H1 (cell line): ENCODE measurements around the gene MYOCD. TPM values are rescaled to one million over a fixed set of nuclear protein-coding genes. Genes with fewer than 3 reads are reported as not detected.

Experiments used
- CTCF ChIA-PET: fragments of 300-600 bp; sonication (Branson Sonifier 250); formaldehyde crosslinking; loops from one replicate; lab custom pipeline; 2021; ENCODE audit not compliant: partially characterized antibody; lab: Charles Lee
- POLR2A ChIA-PET: fragments of 300-600 bp; sonication (Branson Sonifier 250); formaldehyde crosslinking; loops from one replicate; lab custom pipeline; 2021; ENCODE audit warnings: inconsistent platforms; ENCODE audit not compliant: partially characterized antibody; lab: Charles Lee
- DNase-seq, 2 experiments: peaks; one replicate each; pipeline versions ENCODE4 v3.0.0 to v3.0.0-alpha.2; 2010 to 2022; ENCODE audit warnings: low spot score in 2 of 2, low read depth in 1 of 2, mixed read lengths in 1 of 2
- FAIRE-seq: peaks from 2 replicates; lab custom pipeline; 2011; peaks lifted over from hg19 to GRCh38; lab: Jason Lieb, UNC
- H2AFZ ChIP-seq: 2 replicates; pipeline ENCODE4 v1.8.1; 2012; ENCODE audit warnings: low read length, inconsistent platforms
- H2AK5ac ChIP-seq: 2 replicates; pipeline ENCODE4 v1.6.1; 2013; ENCODE audit warnings: low read depth, low read length
- H2BK120ac ChIP-seq: replicated peaks from 2 replicates; pipeline ENCODE3; 2013; ENCODE audit warnings: low read depth, low read length, inconsistent platforms
- H2BK12ac ChIP-seq: 2 replicates; pipeline ENCODE4 v1.6.1; 2013; ENCODE audit warnings: low read depth, low read length
- H2BK15ac ChIP-seq: 2 replicates; pipeline ENCODE4 v1.6.1; 2013; ENCODE audit warnings: low read length
- H2BK20ac ChIP-seq: 2 replicates; pipeline ENCODE4 v1.6.1; 2013; ENCODE audit warnings: low read length
- H2BK5ac ChIP-seq: 2 replicates; pipeline ENCODE4 v1.6.1; 2013; ENCODE audit warnings: low read depth, low read length
- H3K14ac ChIP-seq: 2 replicates; pipeline ENCODE4 v1.6.1; 2013; ENCODE audit warnings: inconsistent platforms; ENCODE audit not compliant: insufficient read length
- H3K18ac ChIP-seq: 2 replicates; pipeline ENCODE4 v1.6.1; 2013; ENCODE audit warnings: low read length; ENCODE audit errors: extremely low read depth
- H3K23ac ChIP-seq: 2 replicates; pipeline ENCODE4 v1.6.1; 2013; ENCODE audit warnings: inconsistent platforms; ENCODE audit not compliant: insufficient read length
- H3K23me2 ChIP-seq: 2 replicates; pipeline ENCODE4 v1.6.1; 2013; ENCODE audit warnings: low read depth, low read length
- H3K27ac ChIP-seq: 2 replicates; pipeline ENCODE4 v1.6.1; 2011; ENCODE audit warnings: low read depth, low read length, inconsistent platforms
- H3K27me3 ChIP-seq, 4 experiments: replicated peaks in 1 of 4; 1 replicate in 1 of 4; 2 replicates in 3 of 4; pipeline versions ENCODE4 v1.6.1 to v1.8.1; 2011 to 2013; ENCODE audit warnings: low read length in 3 of 4, mild to moderate bottlenecking in 3 of 4, inconsistent platforms in 2 of 4, mixed read lengths in 2 of 4, moderate library complexity in 1 of 4; ENCODE audit not compliant: control insufficient read depth in 3 of 4, insufficient read depth in 3 of 4; ENCODE audit errors: extremely low read depth in 1 of 4
- H3K36me3 ChIP-seq, 4 experiments: 2 replicates each; pipeline versions ENCODE4 v1.6.1 to v1.8.1; 2011 to 2013; ENCODE audit warnings: mild to moderate bottlenecking in 4 of 4, low read length in 3 of 4, moderate library complexity in 2 of 4, control low read depth in 1 of 4, inconsistent platforms in 1 of 4; ENCODE audit not compliant: insufficient read depth in 4 of 4, control insufficient read depth in 2 of 4
- H3K4ac ChIP-seq: replicated peaks from 2 replicates; pipeline ENCODE3; 2013; ENCODE audit warnings: low read length, low read depth, mixed read lengths, inconsistent platforms; ENCODE audit not compliant: insufficient read length
- H3K4me1 ChIP-seq, 4 experiments: replicated peaks in 1 of 4; 1 replicate in 1 of 4; 2 replicates in 3 of 4; pipeline versions ENCODE4 v1.6.1 to v1.8.1; 2011 to 2013; ENCODE audit warnings: low read length in 3 of 4, inconsistent platforms in 2 of 4, mixed read lengths in 1 of 4; ENCODE audit not compliant: insufficient read depth in 4 of 4, control insufficient read depth in 3 of 4
- H3K4me2 ChIP-seq, 2 experiments: 2 replicates each; pipeline versions ENCODE4 v1.6.1 to v1.8.1; 2011 to 2013; ENCODE audit warnings: low read depth in 2 of 2, low read length in 2 of 2, control low read depth in 1 of 2, inconsistent platforms in 1 of 2, mild to moderate bottlenecking in 1 of 2; ENCODE audit not compliant: insufficient read depth in 1 of 2
- H3K4me3 ChIP-seq, 4 experiments: fragments of 200-600, 300-600 bp in 1 of 4; sonication (generic), shearing (Covaris generic), sonication (Bioruptor Twin) in 1 of 4; 2 replicates each; pipeline versions ENCODE4 v1.5.1 to v1.8.1; 2011 to 2016; ENCODE audit warnings: low read length in 4 of 4, low read depth in 3 of 4, control low read depth in 2 of 4, inconsistent platforms in 2 of 4, mild to moderate bottlenecking in 2 of 4, mixed read lengths in 1 of 4, moderate library complexity in 1 of 4; ENCODE audit not compliant: insufficient read depth in 2 of 4; ENCODE audit errors: extremely low read depth in 1 of 4
- H3K56ac ChIP-seq: replicated peaks from 2 replicates; pipeline ENCODE3; 2013; ENCODE audit warnings: low read depth, mild to moderate bottlenecking, mixed read lengths, low read length, inconsistent platforms; ENCODE audit not compliant: insufficient read length
- H3K79me1 ChIP-seq: 2 replicates; pipeline ENCODE4 v1.6.1; 2013; ENCODE audit warnings: low read depth, low read length, control low read depth
- H3K79me2 ChIP-seq, 2 experiments: 2 replicates each; pipeline versions ENCODE4 v1.6.1 to v1.8.1; 2012 to 2013; ENCODE audit warnings: low read length in 2 of 2, mild to moderate bottlenecking in 2 of 2, inconsistent platforms in 1 of 2; ENCODE audit not compliant: insufficient read depth in 2 of 2, control insufficient read depth in 1 of 2
- H3K9ac ChIP-seq, 4 experiments: replicated peaks in 1 of 4; 1 replicate in 1 of 4; 2 replicates in 3 of 4; pipeline versions ENCODE4 v1.6.1 to v1.8.1; 2011 to 2013; ENCODE audit warnings: low read depth in 3 of 4, low read length in 3 of 4, control low read depth in 2 of 4, mild to moderate bottlenecking in 2 of 4, moderate library complexity in 2 of 4, inconsistent platforms in 1 of 4; ENCODE audit errors: extremely low read depth in 1 of 4
- H3K9me3 ChIP-seq, 2 experiments: 2 replicates each; pipeline versions ENCODE4 v1.6.1 to v1.8.1; 2012 to 2013; ENCODE audit warnings: mild to moderate bottlenecking in 2 of 2, moderate library complexity in 2 of 2, control low read depth in 1 of 2, inconsistent platforms in 1 of 2, low read depth in 1 of 2, low read length in 1 of 2, mixed read lengths in 1 of 2; ENCODE audit not compliant: insufficient read depth in 2 of 2
- H4K20me1 ChIP-seq, 2 experiments: replicated peaks in 1 of 2; 2 replicates each; pipeline versions ENCODE3 to v1.8.1; 2011 to 2013; ENCODE audit warnings: inconsistent platforms in 2 of 2, low read length in 2 of 2, mild to moderate bottlenecking in 1 of 2; ENCODE audit not compliant: insufficient read depth in 2 of 2, control insufficient read depth in 1 of 2
- H4K5ac ChIP-seq: 2 replicates; pipeline ENCODE4 v1.6.1; 2013; ENCODE audit warnings: low read length, low read depth, mixed read lengths, inconsistent platforms; ENCODE audit not compliant: insufficient read length
- H4K8ac ChIP-seq: 2 replicates; pipeline ENCODE4 v1.8.0; 2013; ENCODE audit warnings: mild to moderate bottlenecking, moderate library complexity, low read length, inconsistent platforms; ENCODE audit not compliant: insufficient read depth; ENCODE audit errors: extremely low read depth
- H4K91ac ChIP-seq: replicated peaks from 2 replicates; pipeline ENCODE3; 2013; ENCODE audit warnings: low read length, mixed read lengths, inconsistent platforms; ENCODE audit not compliant: insufficient read length
- CBX8 ChIP-seq: fragments of 300-800, 300-1000 bp; sonication (generic); IDR thresholded peaks from 2 replicates; pipeline ENCODE4 v1.7.1; 2016; ENCODE audit warnings: low read depth, low read length, borderline replicate concordance
- FOSL1 ChIP-seq: IDR thresholded peaks from 2 replicates; pipeline ENCODE4 v1.6.1; 2011; ENCODE audit warnings: mild to moderate bottlenecking, low read depth, low read length, moderate library complexity; ENCODE audit not compliant: insufficient read depth
- GABPA ChIP-seq: IDR thresholded peaks from 2 replicates; pipeline ENCODE4 v1.6.1; 2011; ENCODE audit warnings: mild to moderate bottlenecking, low read length, moderate library complexity, borderline replicate concordance; ENCODE audit not compliant: insufficient read depth
- JUND ChIP-seq: IDR thresholded peaks from 2 replicates; pipeline ENCODE4 v1.6.1; 2011; ENCODE audit warnings: mild to moderate bottlenecking, improper control_type of control experiment, low read length
- KDM4A ChIP-seq: IDR thresholded peaks from one replicate; pipeline ENCODE4 v1.7.1; 2012; ENCODE audit warnings: low read depth, mild to moderate bottlenecking, moderate library complexity, low read length, inconsistent platforms; ENCODE audit not compliant: severe bottlenecking
- KDM5A ChIP-seq: fragments of 200-600 bp; IDR thresholded peaks from 2 replicates; pipeline ENCODE4 v1.7.1; 2012; ENCODE audit warnings: mild to moderate bottlenecking, low read length, inconsistent platforms, mixed read lengths
- POU5F1 ChIP-seq: IDR thresholded peaks from 2 replicates; pipeline ENCODE4 v1.6.1; 2011; ENCODE audit warnings: low read depth, mild to moderate bottlenecking, low read length, moderate library complexity
- RXRA ChIP-seq: IDR thresholded peaks from 2 replicates; pipeline ENCODE4 v1.6.1; 2011; ENCODE audit warnings: low read depth, mild to moderate bottlenecking, low read length, moderate library complexity; ENCODE audit not compliant: insufficient read depth
- SIRT6 ChIP-seq: IDR thresholded peaks from one replicate; pipeline ENCODE4 v1.7.1; 2012; ENCODE audit warnings: low read length, inconsistent platforms
- SP4 ChIP-seq: IDR thresholded peaks from 2 replicates; pipeline ENCODE4 v1.6.1; 2012; ENCODE audit warnings: low read length, inconsistent platforms
- TEAD4 ChIP-seq: IDR thresholded peaks from 2 replicates; pipeline ENCODE4 v1.6.1; 2012; ENCODE audit warnings: low read depth, low read length, inconsistent platforms, mixed read lengths
- WGBS, 2 experiments: shearing (Covaris generic) in 1 of 2; methylation state at CpG; one replicate each; pipeline versions ENCODE4 v1.1.6 to v1.1.7; 2013 to 2015; ENCODE audit warnings: low lambda C conversion rate in 2 of 2, mixed read lengths in 2 of 2, inconsistent platforms in 1 of 2, low coverage in 1 of 2, missing lambda C conversion rate in 1 of 2; ENCODE audit not compliant: insufficient replicate concordance in 2 of 2, insufficient coverage in 1 of 2, insufficient read length in 1 of 2; ENCODE audit errors: extremely low coverage in 1 of 2, missing lambda C conversion rate in 1 of 2; 5-methylcytosine and 5-hydroxymethylcytosine counted together
- polyA plus RNA-seq, 7 experiments: library from polyadenylated mRNA; depleted of rRNA in 3 of 7; stranded (reverse) in 5 of 7; unstranded in 2 of 7; fragments of >200 nt in 5 of 7; fragments of 200-250 nt in 2 of 7; gene quantifications; 1 replicate in 5 of 7; 2 replicates in 1 of 7; 4 replicates in 1 of 7; pipeline versions ENCODE4 v1.2.1 to v1.2.3, GENCODE V29; 2011 to 2013; ENCODE audit warnings: missing spikeins in 2 of 7, mixed read lengths in 2 of 7
- total RNA-seq: library from RNA; stranded (reverse); fragmentation: NEBNext Ultra II Directional; extraction: Animal tissue kit (Norgen Biotek cat#: 25700); gene quantifications from 2 replicates; pipeline ENCODE4 v1.2.1, GENCODE V29; 2021
- TF ChIP-seq, protein P1 (sequence below), 3 experiments: IDR thresholded peaks; 1 replicate in 2 of 3; 2 replicates in 1 of 3; pipeline versions ENCODE4 v1.5.1 to v1.6.1; 2011; ENCODE audit warnings: low read length in 3 of 3, mild to moderate bottlenecking in 3 of 3, inconsistent platforms in 2 of 3, low read depth in 1 of 3, moderate library complexity in 1 of 3; ENCODE audit not compliant: insufficient read depth in 1 of 3; ENCODE audit errors: control extremely low read depth in 1 of 3

The MYOCD gene
- total and polyA plus RNA-seq, 2 of the 8 experiments (the other 6 are each of a cell fraction or from before 2014, with no cell fraction given): 0.30 to 4.9 TPM

DNA sequence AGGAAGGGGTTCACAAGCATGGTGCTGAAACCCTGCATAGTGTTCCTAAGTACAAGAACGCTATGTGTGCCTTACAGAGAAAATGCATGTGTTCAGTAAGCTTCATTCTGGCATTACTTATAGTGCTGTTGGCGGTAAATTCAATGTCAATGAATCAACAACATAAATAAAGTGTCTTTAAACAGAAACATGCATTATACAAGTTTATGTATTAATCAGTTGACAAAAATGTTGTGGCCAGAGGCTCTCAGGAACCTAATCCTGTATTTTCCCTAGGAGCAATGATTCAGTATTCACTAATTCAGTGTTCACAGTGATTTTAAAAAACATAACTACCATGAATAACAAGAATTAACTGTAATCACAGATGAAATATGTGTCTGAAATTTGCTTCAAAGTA lies 47.1 kb upstream of the MYOCD start:
- no peak overlapping the region for H2AK5ac ChIP-seq
- no peaks in the 10 kb centered on the region for H3K27me3 ChIP-seq
- no peaks in the 10 kb centered on the region for H3K9me3 ChIP-seq
- H3K18ac ChIP-seq: no peak overlapping the region
- no peak overlapping the region for H4K91ac ChIP-seq
- no peaks in the 10 kb centered on the region for H3K79me1 ChIP-seq
- H2AFZ ChIP-seq: no peak overlapping the region
- no peak overlapping the region for H2BK12ac ChIP-seq
- H3K56ac ChIP-seq: no peak overlapping the region
- no peak overlapping the region for H3K9ac ChIP-seq
- H2BK120ac ChIP-seq: no peak overlapping the region
- ChIA-PET CTCF (interaction anchor here (2.0 kb wide), 1 partner anchor 12 kb away, joined by 6 read pairs; no protein-coding TSS in a partner anchor), POLR2A (no interaction called here)
- peaks cover 0 to 10% (median 3%) of the 10 kb centered on the region in 4 experiments; a peak in 3 of 7 replicates for H3K4me1 ChIP-seq
- H3K36me3 ChIP-seq: no peaks in the 10 kb centered on the region
- FAIRE-seq: no peak
- no peak overlapping the region for H3K4me2 ChIP-seq
- H4K20me1 ChIP-seq: no peaks in the 10 kb centered on the region
- H3K23me2 ChIP-seq: no peaks in the 10 kb centered on the region; the same call in 1 of the 2 replicates
- no peak overlapping the region for H3K4ac ChIP-seq
- H3K79me2 ChIP-seq: no peaks in the 10 kb centered on the region
- no peak overlapping the region for H3K14ac ChIP-seq
- 89% methylated on average over 2 of the region's 2 CpGs; no CpG with 5 or more reads in 1 of the 2 experiments for WGBS, 2 experiments
- no peak overlapping the region for H4K8ac ChIP-seq
- no peak overlapping the region for H2BK5ac ChIP-seq
- no peak overlapping the region for H4K5ac ChIP-seq
- H3K4me3 ChIP-seq: no peak overlapping the region
- no peak overlapping the region for H3K27ac ChIP-seq
- no peak for DNase-seq
- H3K23ac ChIP-seq: no peak overlapping the region
- H2BK15ac ChIP-seq: no peak overlapping the region
- no peak overlapping the region for H2BK20ac ChIP-seq
- TF ChIP-seq JUND (no peak), KDM4A (no peak), SIRT6 (no peak), SP4 (no peak), FOSL1 (no peak), POU5F1 (no peak), GABPA (no peak), CBX8 (no peak), KDM5A (no peak), TEAD4 (no peak), RXRA (no peak)
- TF ChIP-seq, protein P1, sequence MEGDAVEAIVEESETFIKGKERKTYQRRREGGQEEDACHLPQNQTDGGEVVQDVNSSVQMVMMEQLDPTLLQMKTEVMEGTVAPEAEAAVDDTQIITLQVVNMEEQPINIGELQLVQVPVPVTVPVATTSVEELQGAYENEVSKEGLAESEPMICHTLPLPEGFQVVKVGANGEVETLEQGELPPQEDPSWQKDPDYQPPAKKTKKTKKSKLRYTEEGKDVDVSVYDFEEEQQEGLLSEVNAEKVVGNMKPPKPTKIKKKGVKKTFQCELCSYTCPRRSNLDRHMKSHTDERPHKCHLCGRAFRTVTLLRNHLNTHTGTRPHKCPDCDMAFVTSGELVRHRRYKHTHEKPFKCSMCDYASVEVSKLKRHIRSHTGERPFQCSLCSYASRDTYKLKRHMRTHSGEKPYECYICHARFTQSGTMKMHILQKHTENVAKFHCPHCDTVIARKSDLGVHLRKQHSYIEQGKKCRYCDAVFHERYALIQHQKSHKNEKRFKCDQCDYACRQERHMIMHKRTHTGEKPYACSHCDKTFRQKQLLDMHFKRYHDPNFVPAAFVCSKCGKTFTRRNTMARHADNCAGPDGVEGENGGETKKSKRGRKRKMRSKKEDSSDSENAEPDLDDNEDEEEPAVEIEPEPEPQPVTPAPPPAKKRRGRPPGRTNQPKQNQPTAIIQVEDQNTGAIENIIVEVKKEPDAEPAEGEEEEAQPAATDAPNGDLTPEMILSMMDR (IDR thresholded peaks at IDR 0.05; ENCODE audit: control extremely low read depth in 1 of 3, insufficient read depth in 1 of 3, low read depth in 1 of 3, low read length in 3 of 3): no peak
